ENCODE results near the gene RBM41.

RBM41 gene

GRCh38 chrX:107025545-107025944, 93.1 kb downstream of the RBM41 start:
- TF ChIP-seq CTCF (conservative IDR thresholded peaks at IDR 0.05; ENCODE audit: low read length): peak; percentile 66
- peak; percentile 23 for DNase-seq (ENCODE audit: low read depth)
- H3K4me3 ChIP-seq (ENCODE audit: low read length): no peak overlapping the region

GRCh38 chrX:107014936-107015335, 103.7 kb downstream of the RBM41 start:
- DNase-seq (ENCODE audit: low read depth): peak; percentile 80
- TF ChIP-seq CTCF (conservative IDR thresholded peaks at IDR 0.05; ENCODE audit: low read length): no peak

More at GRCh38 chrX:107014936-107015335, 103.7 kb downstream of the RBM41 start:
- H3K4me3 ChIP-seq (ENCODE audit: low read length): no peak overlapping the region

Data from AG10803 (cell line).